Tongue (tissue), 2 donors: ENCODE measurements around the gene CIBAR2. TPM values are rescaled to one million over a fixed set of nuclear protein-coding genes. Genes with fewer than 3 reads are reported as not detected.
A peak's percentile ranks its signal among the peaks of the same experiment; 100 is the strongest.

Experiments
- DNase-seq: peaks from one replicate; pipeline ENCODE4 v3.0.0-alpha.2; 2015
- total RNA-seq: library from RNA; depleted of rRNA; stranded (reverse); fragments of >200 nt; gene quantifications from one replicate; pipeline ENCODE4 v1.2.3, GENCODE V29; 2014

CIBAR2 gene
- total RNA-seq, 1 donor from 2014 or later, result not detected

GRCh38 chr16:85103114-85104079 is 8.9 kb downstream of the CIBAR2 start:
- peak; percentile 52 for DNase-seq

- DNase-seq, result no peak
These were observed 10.2 kb downstream of the CIBAR2 start for GRCh38 chr16:85101956-85102630.

GRCh38 chr16:85100265-85100664 is 12.0 kb downstream of the CIBAR2 start:
- DNase-seq, result no peak

GRCh38 chr16:85098565-85098964 is 13.7 kb downstream of the CIBAR2 start:
- DNase-seq, result no peak

GRCh38 chr16:85096921-85097320 is 15.4 kb downstream of the CIBAR2 start:
- no peak for DNase-seq

GRCh38 chr16:85094812-85095211 is 17.5 kb downstream of the CIBAR2 start:
- no peak for DNase-seq

- DNase-seq, result no peak
These were observed 18.0 kb downstream of the CIBAR2 start for GRCh38 chr16:85094176-85094805.

GRCh38 chr16:85093705-85094104 is 18.6 kb downstream of the CIBAR2 start:
- no peak for DNase-seq

- DNase-seq, result no peak
These were observed 19.4 kb downstream of the CIBAR2 start for GRCh38 chr16:85092851-85093250.

GRCh38 chr16:85092309-85092708 is 20.0 kb downstream of the CIBAR2 start:
- DNase-seq, result no peak

GRCh38 chr16:85091522-85091910 is 20.8 kb downstream of the CIBAR2 start:
- peak; percentile 30 for DNase-seq

- no peak for DNase-seq
These were observed 21.3 kb downstream of the CIBAR2 start for GRCh38 chr16:85090873-85091521.

- peak; percentile 45 for DNase-seq
These were observed 22.1 kb downstream of the CIBAR2 start for GRCh38 chr16:85090181-85090580.

GRCh38 chr16:85089525-85089924 is 22.7 kb downstream of the CIBAR2 start:
- no peak for DNase-seq

GRCh38 chr16:85088570-85089199 is 23.6 kb downstream of the CIBAR2 start:
- DNase-seq, result no peak

GRCh38 chr16:85087899-85088569 is 24.2 kb downstream of the CIBAR2 start:
- no peak for DNase-seq

- DNase-seq, result peak; percentile 78
These were observed 25.7 kb downstream of the CIBAR2 start for GRCh38 chr16:85086347-85087291.

- no peak for DNase-seq
These were observed 26.6 kb downstream of the CIBAR2 start for GRCh38 chr16:85085721-85086120.

- no peak for DNase-seq
These were observed 27.3 kb downstream of the CIBAR2 start for GRCh38 chr16:85084841-85085510.
